Measurements from ENCODE around the gene BCAS1.

The BCAS1 gene

GRCh38 chr20:54017846-54018245 is 52.5 kb downstream of the BCAS1 start:
- no peak overlapping the region for H3K27ac ChIP-seq (replicated peaks)
- DNase-seq (ENCODE audit: low read depth in 1 of 2, low spot score in 1 of 2), result peak in 1 of 2 experiments; percentile 8
- H3K4me3 ChIP-seq (replicated peaks; ENCODE audit: insufficient read depth, low read length), result no peak overlapping the region
- TF ChIP-seq CTCF (IDR thresholded peaks at IDR 0.05; ENCODE audit: insufficient read depth, low read length) (no peak), POLR2AphosphoS5 (IDR thresholded peaks at IDR 0.05; ENCODE audit: low read depth) (no peak), SPI1 (IDR thresholded peaks at IDR 0.05; ENCODE audit: borderline replicate concordance, low read depth) (no peak), GABPA (IDR thresholded peaks at IDR 0.05; ENCODE audit: low read depth) (no peak), REST (IDR thresholded peaks at IDR 0.05; ENCODE audit: insufficient replicate concordance, low read depth) (no peak)
- H3K27me3 ChIP-seq (ENCODE audit: insufficient read depth, poor library complexity, severe bottlenecking), result peaks cover 3% of the 10 kb centered on the region

GRCh38 chr20:54015496-54015895 is 54.9 kb downstream of the BCAS1 start:
- no peak for DNase-seq (ENCODE audit: low read depth in 1 of 2, low spot score in 1 of 2)
- peaks cover 6% of the 10 kb centered on the region for H3K27me3 ChIP-seq (ENCODE audit: insufficient read depth, poor library complexity, severe bottlenecking)

GRCh38 chr20:54014293-54014926 is 56.0 kb downstream of the BCAS1 start:
- H3K27ac ChIP-seq (replicated peaks), result no peak overlapping the region
- DNase-seq (ENCODE audit: low read depth in 1 of 2, low spot score in 1 of 2), result no peak
- H3K27me3 ChIP-seq (ENCODE audit: insufficient read depth, poor library complexity, severe bottlenecking), result peaks cover 6% of the 10 kb centered on the region
- TF ChIP-seq SPI1 (IDR thresholded peaks at IDR 0.05; ENCODE audit: borderline replicate concordance, low read depth), result no peak
- no peak for TF ChIP-seq POLR2AphosphoS5 (IDR thresholded peaks at IDR 0.05; ENCODE audit: low read depth)
- no peak for TF ChIP-seq CTCF (IDR thresholded peaks at IDR 0.05; ENCODE audit: insufficient read depth, low read length)
- TF ChIP-seq GABPA (IDR thresholded peaks at IDR 0.05; ENCODE audit: low read depth), result no peak
- no peak for TF ChIP-seq REST (IDR thresholded peaks at IDR 0.05; ENCODE audit: insufficient replicate concordance, low read depth)
- no peak overlapping the region for H3K4me3 ChIP-seq (replicated peaks; ENCODE audit: insufficient read depth, low read length)

More at GRCh38 chr20:54015496-54015895, 54.9 kb downstream of the BCAS1 start:
- Histone ChIP-seq H3K27ac (replicated peaks) (no peak overlapping the region), H3K4me3 (replicated peaks; ENCODE audit: insufficient read depth, low read length) (no peak overlapping the region)
- TF ChIP-seq POLR2AphosphoS5 (IDR thresholded peaks at IDR 0.05; ENCODE audit: low read depth) (no peak), SPI1 (IDR thresholded peaks at IDR 0.05; ENCODE audit: borderline replicate concordance, low read depth) (no peak), GABPA (IDR thresholded peaks at IDR 0.05; ENCODE audit: low read depth) (no peak), CTCF (IDR thresholded peaks at IDR 0.05; ENCODE audit: insufficient read depth, low read length) (no peak)

- Histone ChIP-seq H3K27me3 (ENCODE audit: insufficient read depth, poor library complexity, severe bottlenecking) (peaks cover 9% of the 10 kb centered on the region), H3K27ac (replicated peaks) (no peak overlapping the region), H3K4me3 (replicated peaks; ENCODE audit: insufficient read depth, low read length) (no peak overlapping the region)
- TF ChIP-seq GABPA (IDR thresholded peaks at IDR 0.05; ENCODE audit: low read depth), result no peak
- TF ChIP-seq POLR2AphosphoS5 (IDR thresholded peaks at IDR 0.05; ENCODE audit: low read depth), result no peak
- no peak for TF ChIP-seq SPI1 (IDR thresholded peaks at IDR 0.05; ENCODE audit: borderline replicate concordance, low read depth)
- TF ChIP-seq REST (IDR thresholded peaks at IDR 0.05; ENCODE audit: insufficient replicate concordance, low read depth), result no peak
- TF ChIP-seq CTCF (IDR thresholded peaks at IDR 0.05; ENCODE audit: insufficient read depth, low read length), result no peak
- no peak for DNase-seq (ENCODE audit: low read depth in 1 of 2, low spot score in 1 of 2)
Measured at GRCh38 chr20:54013471-54013870, 56.9 kb downstream of the BCAS1 start.
